ENCODE data around the gene STK36.
A peak's percentile ranks its signal among the peaks of the same experiment; 100 is the strongest.

Gene STK36

GRCh38 chr2:218671654-218672566 lies at the start of gene STK36, which contains the start of gene RNF25:
TSS of gene STK36 (plus strand) at chr2:218672086. CDS start at chr2:218672830, 744 bp downstream.
TSS of gene RNF25 (minus strand) at chr2:218672002. CDS start at chr2:218671970, 32 bp downstream.
- DNase-seq, result peak; percentile 95

DNA sequence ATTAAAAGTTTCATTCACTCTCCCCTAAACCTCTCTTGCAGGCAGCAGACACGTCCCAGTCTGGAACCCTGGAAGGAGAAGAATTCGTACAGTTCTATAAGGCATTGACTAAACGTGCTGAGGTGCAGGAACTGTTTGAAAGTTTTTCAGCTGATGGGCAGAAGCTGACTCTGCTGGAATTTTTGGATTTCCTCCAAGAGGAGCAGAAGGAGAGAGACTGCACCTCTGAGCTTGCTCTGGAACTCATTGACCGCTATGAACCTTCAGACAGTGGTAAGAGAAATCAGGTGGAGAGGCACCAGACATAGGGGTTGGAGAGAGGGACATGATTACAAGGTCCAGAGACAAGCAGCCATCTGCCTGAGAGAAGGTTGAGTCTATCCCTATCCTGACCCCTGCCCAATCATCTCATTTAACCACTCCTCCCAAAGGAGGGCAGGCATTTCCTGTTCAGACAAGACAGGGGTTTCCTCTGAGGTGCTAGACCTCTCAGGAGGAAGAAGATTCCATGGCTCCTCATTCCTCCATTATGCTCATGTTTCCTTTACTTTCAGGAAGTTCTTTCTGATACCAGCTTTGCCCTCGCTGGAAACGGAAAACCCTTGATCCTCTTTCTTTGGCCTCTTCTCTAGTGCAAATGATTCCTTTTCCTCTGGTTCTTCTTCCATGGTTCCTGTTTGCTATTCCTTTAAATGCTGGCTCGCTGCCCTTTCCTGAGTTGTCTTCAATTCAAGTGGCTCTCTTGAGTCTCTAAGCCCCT lies 49.1 kb upstream of the STK36 start:
- DNase-seq, result no peak

- no peak for DNase-seq
These were observed 48.5 kb upstream of the STK36 start for GRCh38 chr2:218623366-218623705.

GRCh38 chr2:218626369-218626768 lies 45.5 kb upstream of the STK36 start:
- no peak for DNase-seq

- DNase-seq, result no peak
These were observed 43.9 kb upstream of the STK36 start for GRCh38 chr2:218627939-218628338.

- peak; percentile 22 for DNase-seq
These were observed 40.0 kb upstream of the STK36 start for GRCh38 chr2:218631837-218632236.

DNA sequence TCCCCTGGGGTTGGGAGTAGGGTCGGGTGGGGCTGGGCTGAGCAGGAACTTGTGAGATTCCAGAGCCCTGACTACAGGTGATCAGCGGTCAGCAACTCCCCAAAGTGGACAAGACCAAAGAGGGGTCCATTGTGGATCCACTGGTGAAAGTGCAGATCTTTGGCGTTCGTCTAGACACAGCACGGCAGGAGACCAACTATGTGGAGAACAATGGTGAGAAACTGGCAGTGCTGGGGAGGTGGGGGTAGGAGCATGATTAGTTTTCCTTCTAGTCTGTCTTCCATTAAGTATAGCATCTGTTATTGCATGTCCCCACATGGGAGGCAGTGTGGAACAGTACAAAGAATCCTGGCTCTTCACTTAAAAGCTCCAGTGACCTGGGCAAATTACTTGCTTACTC lies 36.2 kb upstream of the STK36 start:
- DNase-seq, result no peak

DNA sequence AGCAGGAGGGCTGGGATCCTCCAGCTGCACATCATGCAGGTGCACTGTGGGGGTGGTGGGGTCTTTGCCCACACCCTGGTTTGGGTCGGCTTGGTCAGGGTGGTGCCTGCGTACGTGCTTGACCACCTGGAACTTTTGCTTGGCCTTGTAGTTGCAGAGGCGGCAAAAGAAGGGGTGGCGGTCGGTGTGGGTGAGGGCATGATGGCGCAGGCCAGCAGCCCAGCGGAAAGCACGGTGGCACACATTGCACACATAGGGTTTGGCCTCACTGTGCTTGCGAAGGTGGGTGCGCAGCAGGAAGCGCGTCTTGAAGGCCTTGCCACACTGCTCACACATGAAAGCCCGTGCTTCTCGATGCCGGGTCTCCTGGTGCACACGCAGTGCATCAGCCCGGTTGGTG lies 33.5 kb upstream of the STK36 start:
- no peak for DNase-seq

- DNase-seq, result no peak
These were observed 29.7 kb upstream of the STK36 start for GRCh38 chr2:218642121-218642656.

DNA sequence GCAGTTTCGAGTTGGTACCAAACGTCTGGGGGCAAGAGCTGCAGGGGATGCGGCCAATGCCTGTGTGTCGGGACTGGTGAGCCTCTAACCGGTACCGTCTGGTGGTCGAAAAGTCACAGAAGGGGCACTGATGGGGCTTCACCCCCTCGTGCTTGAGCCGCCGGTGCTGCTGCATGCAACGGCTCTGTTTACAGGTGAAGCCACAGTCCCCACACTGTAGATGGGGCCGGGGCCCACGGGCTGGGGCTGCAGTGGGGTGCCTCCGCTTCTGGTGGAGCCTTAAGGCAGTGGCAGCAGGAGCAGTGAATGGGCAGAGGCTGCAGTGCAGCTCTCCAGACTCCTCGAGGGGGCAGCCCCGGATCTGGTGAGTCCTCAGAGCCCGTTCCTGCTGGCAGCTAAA lies 29.1 kb upstream of the STK36 start:
- no peak for DNase-seq

GRCh38 chr2:218643751-218644310 lies 28.1 kb upstream of the STK36 start:
- no peak for DNase-seq

DNA sequence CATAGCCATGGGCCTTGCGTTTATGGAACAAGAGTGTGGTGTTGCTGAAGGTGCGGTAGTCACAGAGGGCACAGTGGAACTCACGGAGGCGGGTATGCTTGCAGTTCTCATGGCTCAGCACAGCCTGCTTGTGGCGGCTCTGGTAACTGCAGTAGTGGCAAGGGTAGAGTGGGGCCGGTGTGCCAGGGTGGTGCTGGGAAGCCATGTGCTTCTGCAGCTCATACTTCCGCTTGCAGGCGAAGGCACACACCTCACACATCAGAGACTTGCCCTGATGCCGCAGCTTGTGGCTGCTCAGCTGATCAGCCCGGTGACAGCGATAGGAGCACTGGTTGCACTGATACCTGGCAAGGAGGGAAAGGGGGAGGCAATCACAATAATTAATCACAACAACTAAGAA lies 27.2 kb upstream of the STK36 start:
- DNase-seq, result no peak

DNA sequence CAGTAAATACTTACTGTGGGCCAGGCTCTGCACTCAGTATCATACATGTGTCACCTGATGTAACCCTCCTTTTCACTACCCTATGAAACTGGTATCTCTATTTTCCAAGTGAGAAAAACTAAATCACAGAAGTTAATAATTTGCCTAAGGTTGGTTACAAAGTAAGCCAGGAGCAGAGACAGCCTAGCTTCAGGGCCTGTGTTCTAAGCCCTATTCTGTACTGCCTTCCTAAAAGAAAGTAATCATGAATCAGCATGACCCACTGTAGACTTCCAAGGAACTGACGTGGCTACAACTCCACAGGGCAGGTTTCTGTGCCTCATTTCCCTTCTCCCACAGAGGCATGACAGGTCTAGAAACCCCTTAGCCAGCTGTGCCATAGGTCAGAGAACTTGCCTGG lies 26.8 kb upstream of the STK36 start:
- no peak for DNase-seq

- peak; percentile 58 for DNase-seq
These were observed 23.6 kb upstream of the STK36 start for GRCh38 chr2:218648088-218648786.

DNA sequence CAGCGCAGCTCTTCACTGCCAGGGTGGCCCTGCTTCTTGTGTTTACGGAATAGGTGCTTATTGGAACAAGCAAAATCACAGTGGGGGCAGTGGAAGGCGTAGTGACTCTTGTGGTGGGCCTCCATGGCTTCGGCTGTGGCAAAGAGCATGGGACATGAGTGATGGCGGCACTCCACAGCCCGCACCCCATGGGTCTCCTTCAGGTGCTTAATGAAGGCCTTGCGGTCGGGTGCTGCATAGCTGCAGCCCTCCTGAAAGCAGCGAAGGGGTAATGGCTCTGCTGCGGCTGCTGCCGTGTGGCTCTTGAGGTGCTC lies 23.1 kb upstream of the STK36 start:
- DNase-seq, result no peak

- no peak for DNase-seq
These were observed 16.1 kb upstream of the STK36 start for GRCh38 chr2:218655751-218656150.

- peak; percentile 52 for DNase-seq
These were observed 13.1 kb upstream of the STK36 start for GRCh38 chr2:218658671-218659257.

DNA sequence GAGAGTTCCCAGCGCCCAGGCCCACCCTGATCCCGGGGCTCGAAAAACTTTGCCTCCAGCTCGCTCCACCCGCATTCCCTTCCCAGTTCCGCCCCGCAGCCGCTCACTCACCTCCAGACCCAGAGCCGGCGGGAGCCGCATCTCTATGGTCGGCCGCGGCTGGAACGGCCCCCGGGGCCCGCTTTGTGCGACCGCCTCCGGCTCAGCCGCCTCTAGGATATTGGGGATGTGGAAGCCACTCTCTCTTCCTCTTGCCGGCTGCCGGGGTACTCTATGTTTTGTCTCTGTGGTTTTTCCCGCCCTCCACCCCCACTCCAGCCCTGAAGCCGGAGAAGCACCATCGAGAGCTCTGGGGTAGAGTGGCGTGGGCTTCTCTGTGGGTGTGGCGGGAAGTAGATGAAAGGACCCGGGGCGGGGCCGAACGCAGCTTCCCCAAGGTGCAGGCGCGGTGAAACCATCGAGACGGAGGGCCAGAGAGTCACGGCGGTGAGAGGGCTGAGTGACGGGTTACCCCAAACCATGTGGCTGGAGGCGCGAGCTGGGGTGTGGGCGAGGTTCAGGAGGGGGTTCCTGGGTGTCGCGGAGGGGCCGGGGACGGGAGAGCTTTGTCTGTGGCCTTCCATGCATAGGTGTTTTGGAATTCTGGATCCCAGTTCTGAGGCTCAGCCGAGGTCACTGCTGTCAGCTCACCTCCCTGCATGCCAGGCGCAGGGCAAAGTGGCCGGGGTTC lies 12.5 kb upstream of the STK36 start, which contains the start of the genes BCS1L and ZNF142:
TSS of gene BCS1L (plus strand) at position 426 of the 730 bp plus-strand sequence. CDS start 1,305 bp downstream, outside the sequence.
TSS of gene ZNF142 (minus strand) at position 366 of the 730 bp plus-strand sequence. CDS start 3,194 bp downstream, outside the sequence.
- peak; percentile 95 for DNase-seq

GRCh38 chr2:218659988-218660358 lies 11.9 kb upstream of the STK36 start:
- DNase-seq, result no peak

- no peak for DNase-seq
These were observed 9.5 kb upstream of the STK36 start for GRCh38 chr2:218662377-218662776.

- no peak for DNase-seq
These were observed 9.1 kb upstream of the STK36 start for GRCh38 chr2:218662827-218663226.

DNA sequence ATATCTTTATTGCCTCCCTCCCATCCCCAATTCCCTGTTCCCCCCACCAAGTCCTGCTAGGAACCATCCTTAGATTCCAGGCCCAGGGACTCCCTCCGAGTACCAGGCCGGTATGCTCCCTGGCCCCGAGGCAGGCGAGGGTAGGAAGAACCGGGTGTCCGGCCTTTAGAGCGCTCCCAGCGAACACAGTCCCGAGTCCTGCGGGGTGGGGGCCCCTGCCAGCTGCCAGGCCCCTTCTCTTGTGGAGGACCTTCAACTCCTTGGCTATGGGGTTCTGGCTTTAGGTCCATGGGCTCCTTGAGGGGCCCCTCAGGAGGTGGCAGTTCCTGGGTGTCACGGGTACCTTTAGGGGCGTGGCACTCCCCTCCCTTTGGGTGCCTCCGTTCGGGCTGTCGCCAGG lies 8.0 kb upstream of the STK36 start:
- DNase-seq, result no peak

Data from NCI-H2171 treated with DMSO at 0.1 percent for 48 hours (cell line).